ENCODE results near the gene NR2F1. TPM values are rescaled to one million over a fixed set of nuclear protein-coding genes. Genes with fewer than 3 reads are reported as not detected.

The NR2F1 gene
- total RNA-seq, 1 donor from 2014 or later = not detected

DNA sequence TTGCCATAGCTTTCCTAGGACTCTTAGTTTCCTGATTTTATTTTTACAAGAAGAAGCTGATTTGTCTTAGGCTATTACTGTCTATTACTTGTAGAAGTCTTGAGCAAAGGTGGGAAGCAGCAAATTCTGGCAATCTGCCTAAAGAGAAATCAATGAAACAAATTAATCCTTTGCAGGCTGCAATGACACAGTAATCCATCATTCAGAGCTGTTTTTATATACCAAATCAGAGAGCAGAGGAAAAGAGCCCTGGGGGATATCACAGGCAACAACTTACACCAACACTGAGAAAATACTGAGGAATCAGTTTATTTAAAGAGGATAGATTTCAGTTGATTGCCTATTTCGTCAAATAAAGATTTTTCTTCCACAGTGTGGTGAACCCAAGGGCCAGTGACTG is 15.6 kb upstream of the NR2F1 start:
- ATAC-seq (ENCODE audit: low read depth) (no peak), DNase-seq (no peak)
- Mint-ChIP-seq H3K27me3 (peaks cover 49% of the 10 kb centered on the region), H3K4me1 (peaks cover 17% of the 10 kb centered on the region), H3K27ac (no peak overlapping the region), H3K4me3 (no peak overlapping the region), H3K9me3 (no peaks in the 10 kb centered on the region), H3K36me3 (ENCODE audit: low read depth) (no peaks in the 10 kb centered on the region)
- no peak for TF ChIP-seq CTCF (IDR thresholded peaks at IDR 0.05)
- intact Hi-C loops (cut with micrococcal nuclease) = no loop called here
- CTCF ChIA-PET = no interaction called here
- POLR2A ChIA-PET = no interaction called here

- no peak overlapping the region for H3K27ac Mint-ChIP-seq
- ATAC-seq (ENCODE audit: low read depth) (no peak), DNase-seq (no peak)
- peaks cover 59% of the 10 kb centered on the region for H3K27me3 Mint-ChIP-seq
- no peaks in the 10 kb centered on the region for H3K9me3 Mint-ChIP-seq
- peak overlapping the region; percentile 42 for H3K4me3 Mint-ChIP-seq
- no peak for TF ChIP-seq CTCF (IDR thresholded peaks at IDR 0.05)
- H3K4me1 Mint-ChIP-seq = peaks cover 17% of the 10 kb centered on the region
- no peaks in the 10 kb centered on the region for H3K36me3 Mint-ChIP-seq (ENCODE audit: low read depth)
- CTCF ChIA-PET = no interaction called here
- POLR2A ChIA-PET = no interaction called here
- intact Hi-C loops (cut with micrococcal nuclease) = loop anchor here (2.0 to 5.0 kb wide), 2 partner anchors 15 to 38 kb away; no protein-coding TSS in a partner anchor
Measured at GRCh38 chr5:93569300-93570160, 13.5 kb upstream of the NR2F1 start.

DNA sequence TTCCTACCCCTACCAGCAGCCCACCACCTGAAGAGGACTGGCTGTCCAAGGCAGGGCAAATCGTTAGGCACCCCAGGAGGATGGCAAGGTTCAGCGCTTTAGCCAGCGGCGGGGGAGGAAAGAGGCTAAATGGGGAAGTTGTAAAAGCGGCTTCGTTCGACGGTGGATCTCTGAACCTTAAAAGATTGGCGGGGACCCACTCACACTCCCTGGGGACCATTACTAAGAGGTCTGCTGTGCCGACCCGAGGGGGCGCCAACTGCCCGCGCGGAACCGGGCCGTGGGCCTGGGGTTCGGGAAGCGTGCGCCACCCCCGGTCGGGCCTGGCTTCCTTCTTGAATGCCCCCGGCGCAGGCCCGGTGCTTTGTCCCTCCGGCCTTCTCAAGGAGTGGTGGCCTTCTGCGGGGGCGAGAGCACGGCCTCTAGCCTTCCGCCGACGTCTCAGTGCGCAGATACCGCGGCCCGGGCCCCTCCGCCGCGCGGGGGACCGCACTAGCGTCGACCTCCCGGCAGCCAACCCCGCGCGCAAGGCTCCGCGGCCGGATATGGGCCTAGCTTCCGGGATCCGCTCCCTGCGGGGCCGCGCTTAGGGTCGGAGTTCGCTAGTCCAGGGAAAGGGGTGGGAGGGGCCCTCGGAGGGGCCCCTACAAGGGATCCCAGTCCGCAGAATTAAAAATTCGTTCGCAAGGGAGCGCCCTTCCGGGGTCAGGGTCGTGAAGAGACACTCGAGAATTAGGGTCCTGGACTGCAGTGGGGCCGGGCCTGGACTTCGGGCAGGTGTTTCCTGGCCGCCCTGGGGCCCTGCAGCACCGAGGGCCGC is 12.5 kb upstream of the NR2F1 start:
- CTCF ChIA-PET = interaction anchor here (1.2 kb wide), 1 partner anchor 230 kb away, joined by 4 read pairs; no protein-coding TSS in a partner anchor
- no peaks in the 10 kb centered on the region for H3K9me3 Mint-ChIP-seq
- H3K27me3 Mint-ChIP-seq = peaks cover 67% of the 10 kb centered on the region
- H3K4me3 Mint-ChIP-seq = peak overlapping the region; percentile 42
- H3K4me1 Mint-ChIP-seq = peaks cover 17% of the 10 kb centered on the region
- DNase-seq = no peak
- H3K27ac Mint-ChIP-seq = no peak overlapping the region
- no peak for TF ChIP-seq CTCF (IDR thresholded peaks at IDR 0.05)
- intact Hi-C loops (cut with micrococcal nuclease) = loop anchor here (2.0 to 5.0 kb wide), 2 partner anchors 14 to 37 kb away; no protein-coding TSS in a partner anchor
- peak; percentile 45 for ATAC-seq (ENCODE audit: low read depth)
- POLR2A ChIA-PET = no interaction called here
- H3K36me3 Mint-ChIP-seq (ENCODE audit: low read depth) = no peaks in the 10 kb centered on the region

DNA sequence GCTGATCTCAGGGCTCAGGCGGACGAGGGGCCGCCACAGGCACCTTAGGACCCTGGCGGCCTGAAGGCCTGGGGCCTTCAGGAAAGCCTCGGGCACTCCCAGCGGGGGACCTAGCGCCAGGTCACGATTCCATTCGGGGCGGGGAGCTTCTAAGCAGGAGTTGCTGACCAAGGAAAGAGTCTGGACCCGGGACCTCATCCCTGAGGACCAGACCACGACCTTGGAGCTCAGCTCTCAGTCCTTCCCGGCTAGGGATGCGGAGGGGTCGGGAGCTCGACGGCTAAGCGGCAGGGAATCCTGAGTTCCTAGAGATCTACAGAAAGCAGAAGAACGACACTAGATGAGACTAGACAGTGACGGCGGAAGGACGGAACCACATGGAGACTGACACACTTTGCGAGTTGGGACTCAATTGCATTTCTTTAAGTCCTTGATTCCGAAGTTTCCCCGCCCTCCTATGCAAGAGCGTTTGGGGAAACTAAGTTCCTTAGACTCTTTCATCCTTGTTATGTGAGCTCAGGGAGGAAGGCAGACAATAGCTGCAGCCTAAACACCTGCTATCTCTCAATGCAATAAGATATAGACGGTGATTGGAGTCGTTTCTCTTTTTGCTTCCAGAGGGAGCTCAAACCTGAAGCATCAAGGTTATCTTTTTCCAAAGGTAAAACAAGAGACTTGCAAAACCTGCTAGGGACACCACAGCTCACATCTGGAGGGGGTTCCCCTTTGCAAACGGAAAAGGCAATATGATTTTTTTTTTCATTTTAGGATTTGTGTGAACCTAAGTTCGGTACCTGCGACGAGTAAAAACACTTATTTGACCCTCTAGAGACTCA is 11.7 kb upstream of the NR2F1 start:
- DNase-seq (no peak), ATAC-seq (ENCODE audit: low read depth) (no peak)
- H3K4me1 Mint-ChIP-seq = peaks cover 17% of the 10 kb centered on the region
- no peaks in the 10 kb centered on the region for H3K9me3 Mint-ChIP-seq
- CTCF ChIA-PET = interaction anchor here (1.1 to 1.2 kb wide), 2 partner anchors 35 to 230 kb away, joined by 4 read pairs; no protein-coding TSS in a partner anchor
- H3K27me3 Mint-ChIP-seq = peaks cover 75% of the 10 kb centered on the region
- POLR2A ChIA-PET = interaction anchor here (0.6 kb wide), 1 partner anchor 24 kb away, joined by 3 read pairs; no protein-coding TSS in a partner anchor
- intact Hi-C loops (cut with micrococcal nuclease) = loop anchor here (2.0 to 5.0 kb wide), 2 partner anchors 13 to 36 kb away; no protein-coding TSS in a partner anchor
- H3K4me3 Mint-ChIP-seq = peak overlapping the region; percentile 7
- H3K36me3 Mint-ChIP-seq (ENCODE audit: low read depth) = no peaks in the 10 kb centered on the region
- H3K27ac Mint-ChIP-seq = peak overlapping the region; percentile 24
- TF ChIP-seq CTCF (IDR thresholded peaks at IDR 0.05) = no peak
